Skeletal muscle satellite cell (primary cell): ENCODE results near the gene NYAP1. TPM values are rescaled to one million over a fixed set of nuclear protein-coding genes. Genes with fewer than 3 reads are reported as not detected.
"Not testable (repeated sequence)": the region's sequence is repeated elsewhere in the genome, so short reads cannot be mapped to it uniquely, and the experiment has no call there.

Experiments used
- H3K27me3 ChIP-seq: 2 replicates; pipeline ENCODE4 v1.7.0; 2013; ENCODE audit warnings: low read length; ENCODE audit not compliant: control insufficient read depth, insufficient read depth
- H3K36me3 ChIP-seq: 2 replicates; pipeline ENCODE4 v1.7.0; 2013; ENCODE audit warnings: mild to moderate bottlenecking, control low read depth, low read length; ENCODE audit not compliant: insufficient read depth
- H3K4me1 ChIP-seq: 2 replicates; pipeline ENCODE4 v1.7.0; 2013; ENCODE audit warnings: low read length; ENCODE audit not compliant: control insufficient read depth, insufficient read depth
- H3K4me2 ChIP-seq: 2 replicates; pipeline ENCODE4 v1.7.0; 2013; ENCODE audit warnings: mild to moderate bottlenecking, low read length
- H3K4me3 ChIP-seq: 2 replicates; pipeline ENCODE4 v1.7.0; 2013; ENCODE audit warnings: low read length
- H3K9ac ChIP-seq: 2 replicates; pipeline ENCODE4 v1.7.0; 2013; ENCODE audit warnings: mild to moderate bottlenecking, low read depth, low read length, moderate library complexity
- H3K9me3 ChIP-seq: replicated peaks from 2 replicates; pipeline ENCODE4 v1.7.0; 2013; ENCODE audit warnings: mild to moderate bottlenecking, control low read depth, low read length
- total RNA-seq: library from RNA; depleted of rRNA; stranded (reverse); fragments of >200 nt; gene quantifications from 2 replicates; pipeline ENCODE4 v1.2.3, GENCODE V29; 2012; rRNA removed

NYAP1 gene
- 2.8 and 3.5 TPM in 2 replicates for total RNA-seq

DNA sequence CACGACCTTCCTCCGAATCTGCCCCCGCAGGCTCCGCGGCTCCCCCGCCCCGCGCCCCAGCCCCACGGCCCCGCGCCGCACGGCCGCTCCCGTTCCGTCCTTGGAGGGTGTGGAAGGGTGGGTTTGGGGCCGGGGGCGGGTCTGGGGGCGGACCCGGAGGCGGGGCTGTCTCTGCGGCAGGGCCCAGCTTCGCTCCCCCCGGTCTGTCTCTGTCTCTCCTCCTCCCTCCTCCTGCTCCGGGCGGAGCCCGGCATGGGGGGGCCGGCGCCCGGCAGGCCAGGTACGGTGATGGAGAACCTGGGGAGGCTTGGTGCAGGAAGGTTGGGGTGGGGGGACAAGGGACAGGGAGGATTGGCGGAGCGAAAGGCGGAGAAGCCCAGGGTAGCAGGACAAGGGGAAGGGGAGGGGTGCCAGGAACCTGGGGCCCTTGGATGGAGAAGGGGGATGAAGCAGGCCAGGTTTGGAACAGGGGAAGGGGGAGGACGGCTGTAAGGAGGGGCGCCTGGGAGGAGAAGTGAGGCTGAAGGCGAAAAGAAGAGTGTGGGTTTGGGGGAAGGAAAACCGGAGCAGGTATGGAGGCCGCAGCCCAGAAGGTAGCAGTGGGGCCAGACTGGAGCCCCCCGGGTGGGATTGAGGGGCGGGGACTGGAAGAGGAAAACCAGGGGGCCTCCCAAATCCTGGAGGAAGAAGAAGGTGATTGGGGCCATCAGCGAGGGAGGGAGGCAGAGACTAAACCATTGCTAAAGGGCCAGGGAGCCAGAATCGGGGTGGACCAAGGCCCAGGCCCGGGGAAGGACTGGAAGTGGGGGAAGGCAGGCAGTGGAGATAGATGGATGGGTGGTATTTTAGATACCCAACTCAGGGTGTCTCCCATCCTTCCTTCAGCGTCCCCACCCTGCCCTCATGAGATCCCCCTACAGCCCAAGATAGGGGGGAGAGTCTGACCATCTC, at the start of gene NYAP1:
Gene NYAP1, plus strand, starts transcription at position 206 of the 951 bp plus-strand sequence. CDS start 1,385 bp downstream, outside the sequence.
- Histone ChIP-seq H3K4me2 (peak within 1 kb of the TSS; percentile 93), H3K9me3 (no peaks in the 10 kb centered on the region), H3K36me3 (no peaks in the 10 kb centered on the region), H3K4me3 (peak within 1 kb of the TSS; percentile 71), H3K4me1 (peaks cover 15% of the 10 kb centered on the region), H3K27me3 (no peaks in the 10 kb centered on the region), H3K9ac (peak within 1 kb of the TSS; percentile 37)

DNA sequence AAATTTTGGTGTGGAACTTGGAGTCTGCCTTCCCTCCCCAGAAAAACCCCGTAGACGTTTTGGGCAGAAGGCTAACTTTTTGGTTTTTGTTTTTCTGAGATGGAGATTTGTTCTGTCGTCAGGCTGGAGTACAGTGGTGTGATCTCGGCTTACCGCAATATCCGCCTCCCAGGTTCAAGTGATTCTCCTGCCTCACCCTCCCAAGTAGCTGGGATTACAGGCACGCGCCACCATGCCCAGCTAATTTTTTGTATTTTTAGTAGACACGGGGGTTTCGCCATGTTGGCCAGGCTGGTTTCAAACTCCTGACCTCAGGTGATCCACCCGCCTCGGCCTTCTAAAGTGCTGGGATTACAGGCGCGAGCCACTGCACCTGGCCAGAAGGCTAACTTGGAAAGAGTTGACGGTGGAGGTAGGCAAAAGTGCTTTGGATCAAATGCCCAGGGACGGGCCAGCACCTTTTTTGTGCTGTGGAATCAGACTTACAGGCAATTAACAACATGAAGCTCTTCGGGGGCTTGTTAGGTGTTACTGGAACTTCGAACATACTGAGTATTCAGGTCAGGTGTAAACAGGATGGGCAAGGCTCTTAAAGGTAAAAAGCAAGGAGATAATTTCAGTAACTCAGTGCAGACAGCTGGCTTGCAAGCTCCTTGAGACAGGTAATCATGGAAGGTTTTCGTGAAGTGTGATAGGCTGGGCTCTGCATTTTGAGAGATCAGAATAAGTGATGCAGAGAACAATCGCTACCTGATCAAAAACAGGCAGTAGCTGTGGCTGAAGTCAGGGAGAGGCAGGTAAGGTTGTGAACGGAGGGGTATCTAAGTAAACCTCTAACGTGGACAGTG, 49.2 kb upstream of the NYAP1 start:
- no peaks in the 10 kb centered on the region for H3K27me3 ChIP-seq
- peak overlapping the region; percentile 91 for H3K9ac ChIP-seq
- peaks cover 45% of the 10 kb centered on the region for H3K36me3 ChIP-seq
- H3K4me3 ChIP-seq: peak overlapping the region; percentile 88
- H3K4me2 ChIP-seq: peak overlapping the region; percentile 98
- H3K9me3 ChIP-seq: no peaks in the 10 kb centered on the region
- peaks cover 45% of the 10 kb centered on the region for H3K4me1 ChIP-seq

DNA sequence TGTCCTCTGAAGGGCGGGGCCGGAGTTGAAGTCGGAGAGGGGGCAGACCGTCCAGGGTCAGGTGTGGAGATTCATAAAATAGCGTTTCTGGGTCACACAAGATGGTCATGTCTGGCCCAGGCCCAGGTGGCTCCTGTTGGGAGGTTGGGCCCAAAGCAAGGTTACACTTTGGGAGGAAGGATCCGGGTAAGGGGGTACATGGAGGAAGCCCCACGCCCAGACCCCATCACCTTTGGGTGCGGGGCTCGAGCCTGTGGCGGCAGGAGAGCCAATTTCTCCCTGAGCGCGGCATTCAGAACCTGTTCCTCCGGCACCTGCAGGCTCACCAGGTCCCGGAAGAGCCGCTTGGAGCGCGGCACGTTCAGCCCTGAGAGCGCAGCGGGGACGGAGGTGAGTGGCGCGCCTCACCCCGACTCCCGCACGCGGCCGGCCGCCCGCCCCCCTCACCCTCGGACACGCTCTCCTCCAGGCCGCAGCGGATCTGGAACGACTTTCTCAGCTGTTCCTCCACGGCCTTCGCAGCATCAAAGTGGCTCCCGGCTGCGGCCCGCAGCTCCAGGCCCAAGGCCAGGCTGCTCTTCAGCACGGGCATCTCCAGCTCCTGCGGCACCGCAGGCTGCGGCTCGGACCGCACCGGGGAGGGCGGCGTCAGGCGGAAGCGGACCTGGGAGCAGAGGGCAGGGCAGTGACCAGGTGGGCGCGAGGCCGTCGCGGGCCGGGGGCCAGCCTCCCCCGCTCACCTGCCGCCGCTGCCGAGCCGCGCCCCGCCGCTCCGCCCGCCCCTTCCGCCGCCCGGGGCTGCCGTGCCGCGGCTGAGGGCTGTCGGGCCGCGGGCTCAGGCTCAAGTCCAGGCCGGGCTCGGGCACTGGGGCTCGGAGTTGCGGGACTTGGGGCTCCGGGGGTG, 48.1 kb upstream of the NYAP1 start:
- peak overlapping the region; percentile 88 for H3K4me3 ChIP-seq
- no peaks in the 10 kb centered on the region for H3K9me3 ChIP-seq
- no peaks in the 10 kb centered on the region for H3K27me3 ChIP-seq
- peak overlapping the region; percentile 98 for H3K4me2 ChIP-seq
- H3K4me1 ChIP-seq: peaks cover 45% of the 10 kb centered on the region
- peaks cover 42% of the 10 kb centered on the region for H3K36me3 ChIP-seq
- peak overlapping the region; percentile 91 for H3K9ac ChIP-seq

DNA sequence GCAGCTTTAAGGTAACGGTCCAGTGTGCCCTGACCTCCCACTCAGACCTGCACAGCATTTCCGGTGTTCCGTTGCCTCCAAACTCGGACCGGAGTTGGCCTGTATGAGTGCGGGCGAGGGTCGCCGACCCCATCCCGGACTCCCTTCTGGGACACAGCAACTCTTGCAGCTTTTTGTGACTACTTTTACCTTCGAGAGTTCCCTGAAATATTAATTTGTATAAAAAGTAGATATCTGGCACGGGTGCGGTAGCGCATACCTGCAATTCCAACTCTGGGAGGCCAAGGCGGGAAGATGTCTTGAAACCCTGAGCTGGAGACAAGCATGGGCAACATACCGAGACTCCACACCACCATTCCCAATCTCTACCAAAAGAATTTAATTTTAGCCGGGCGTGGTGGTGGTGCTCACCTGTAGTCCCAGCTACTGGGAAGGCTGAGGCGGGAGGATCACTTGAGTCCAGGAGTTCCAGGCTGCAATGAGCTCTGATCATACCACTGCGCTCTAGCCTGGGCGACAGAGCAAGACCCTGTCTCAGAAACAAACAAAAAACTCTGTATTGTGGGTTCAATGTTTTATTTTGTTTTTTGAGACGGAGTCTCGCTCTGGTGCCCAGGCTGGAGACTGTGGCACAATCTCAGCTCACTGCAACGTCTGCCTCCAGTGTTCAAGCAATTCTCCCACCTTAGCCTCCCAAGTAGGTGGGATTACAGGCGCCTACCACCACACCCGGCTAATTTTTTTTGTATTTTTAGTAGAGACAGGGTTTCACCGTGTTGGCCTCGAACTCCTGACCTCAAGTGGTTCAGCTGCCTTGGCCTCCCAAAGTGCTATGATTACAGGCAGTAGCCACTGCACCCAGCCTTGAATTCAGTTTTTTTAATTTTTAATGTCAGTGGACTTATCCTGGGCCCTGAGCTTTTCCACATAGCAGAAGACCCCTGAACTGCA, 46.3 kb upstream of the NYAP1 start:
- H3K4me2 ChIP-seq: peak overlapping the region; percentile 98
- no peaks in the 10 kb centered on the region for H3K27me3 ChIP-seq
- H3K4me3 ChIP-seq: no peak overlapping the region
- peaks cover 28% of the 10 kb centered on the region for H3K4me1 ChIP-seq
- H3K9me3 ChIP-seq: no peaks in the 10 kb centered on the region
- H3K9ac ChIP-seq: peak overlapping the region; percentile 91
- H3K36me3 ChIP-seq: peaks cover 25% of the 10 kb centered on the region

DNA sequence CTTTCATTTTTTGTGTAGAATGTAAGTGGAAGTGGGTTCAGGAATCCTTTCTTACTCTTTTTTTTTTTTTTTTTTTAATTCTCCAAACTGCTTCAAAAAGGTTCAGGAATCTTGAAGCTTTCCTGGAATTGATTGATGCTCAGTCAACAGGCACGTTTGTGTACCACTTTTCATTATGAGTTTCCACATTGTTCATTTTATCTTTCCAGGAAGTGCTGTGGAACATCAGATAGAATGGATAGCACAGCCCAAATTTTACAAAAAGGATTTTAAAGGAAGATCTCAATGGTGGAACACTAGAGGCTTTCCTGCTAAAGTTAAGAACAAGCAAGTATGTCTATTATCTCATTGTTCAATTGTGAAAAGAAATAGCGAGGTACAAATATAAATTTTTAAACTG, 45.6 kb upstream of the NYAP1 start:
- H3K9me3 ChIP-seq: no peaks in the 10 kb centered on the region
- no peak overlapping the region for H3K4me2 ChIP-seq
- H3K36me3 ChIP-seq: peaks cover 17% of the 10 kb centered on the region
- H3K4me1 ChIP-seq: peaks cover 24% of the 10 kb centered on the region
- H3K4me3 ChIP-seq: no peak overlapping the region
- H3K9ac ChIP-seq: no peak overlapping the region
- no peaks in the 10 kb centered on the region for H3K27me3 ChIP-seq

DNA sequence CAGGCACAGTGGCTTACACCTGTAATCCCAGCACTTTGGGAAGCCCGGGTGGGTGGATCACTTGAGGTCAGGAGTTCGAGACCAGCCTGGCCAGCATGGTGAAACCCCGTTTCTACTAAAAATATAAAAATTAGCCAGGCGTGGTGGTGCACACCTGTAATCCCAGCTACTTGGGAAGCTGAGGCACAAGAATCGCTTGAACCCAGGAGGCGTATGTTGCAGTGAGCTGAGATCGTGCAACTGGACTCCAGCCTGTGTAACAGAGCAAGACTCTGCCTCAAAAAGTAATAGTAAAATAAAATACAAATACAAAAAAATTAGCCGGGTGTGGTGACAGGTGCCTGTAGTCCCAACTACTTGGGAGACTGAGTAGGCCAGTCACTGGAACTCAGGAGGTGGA, 45.0 kb upstream of the NYAP1 start:
- H3K4me1 ChIP-seq: peaks cover 27% of the 10 kb centered on the region
- not testable (repeated sequence) for H3K4me3 ChIP-seq, H3K9me3 ChIP-seq, H3K4me2 ChIP-seq, H3K27me3 ChIP-seq, H3K9ac ChIP-seq
- H3K36me3 ChIP-seq: peaks cover 12% of the 10 kb centered on the region

DNA sequence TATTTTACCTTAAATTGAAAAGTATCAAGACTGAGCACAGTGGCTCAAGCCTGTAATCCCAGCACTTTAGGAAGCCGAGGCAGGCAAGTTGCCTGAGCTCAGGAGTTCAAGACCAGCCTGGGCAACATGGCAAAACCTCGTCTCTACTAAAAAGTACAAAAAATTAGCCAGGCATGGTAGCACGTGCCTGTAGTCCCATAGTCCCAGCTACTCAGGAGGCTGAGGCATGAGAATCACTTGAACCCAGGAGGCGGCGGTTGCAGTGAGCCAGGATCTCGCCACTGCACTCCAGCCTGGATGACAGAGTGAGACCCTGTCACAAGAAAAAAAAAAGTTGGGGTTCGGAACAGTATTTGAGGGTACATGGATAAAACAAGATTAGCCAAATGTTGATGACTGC, 44.5 kb upstream of the NYAP1 start:
- not testable (repeated sequence) for H3K9me3 ChIP-seq, H3K36me3 ChIP-seq, H3K4me3 ChIP-seq, H3K27me3 ChIP-seq, H3K4me2 ChIP-seq
- peak overlapping the region; percentile 34 for H3K9ac ChIP-seq
- H3K4me1 ChIP-seq: peaks cover 32% of the 10 kb centered on the region

DNA sequence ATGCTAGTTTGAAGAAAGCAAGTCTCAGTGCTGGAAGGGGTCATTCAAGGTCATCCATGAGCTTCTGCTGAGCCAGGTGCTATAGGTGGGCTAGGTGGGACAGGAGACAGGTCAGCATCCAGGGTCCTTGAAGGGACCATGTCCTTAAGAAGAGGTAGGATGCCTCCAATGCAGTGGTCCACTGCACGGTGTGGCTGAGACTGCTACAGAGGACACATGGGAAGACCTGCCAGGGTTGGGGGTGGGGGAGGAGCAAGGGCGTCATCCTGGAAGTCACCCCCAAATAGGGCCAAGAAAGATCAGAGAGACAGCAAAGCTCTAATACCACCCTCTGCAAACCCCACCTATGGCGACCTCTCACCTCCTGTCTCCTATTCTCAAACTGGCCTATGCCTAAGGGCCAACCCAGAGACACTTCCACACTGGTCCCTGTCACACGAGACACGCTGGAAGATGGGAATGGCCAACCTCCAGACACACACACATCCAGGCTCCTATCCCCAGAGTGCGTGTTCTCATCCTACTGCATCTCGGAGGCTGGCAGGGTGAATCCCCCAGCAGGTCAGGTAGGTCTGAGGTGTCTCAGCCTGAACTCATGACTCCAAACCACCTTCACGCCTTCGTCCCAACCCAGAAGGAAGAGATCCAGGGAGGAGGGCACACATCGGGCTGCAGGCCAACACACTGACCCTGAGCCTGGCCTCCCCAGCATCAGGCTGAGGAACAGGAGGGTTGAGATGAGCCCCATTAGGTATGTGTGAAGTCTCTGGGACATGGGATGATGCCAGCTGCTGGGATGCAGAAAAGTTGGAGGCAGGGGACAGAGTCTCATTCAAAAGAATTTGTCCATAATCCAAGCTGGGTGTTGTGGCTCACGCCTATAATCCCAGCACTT, 41.8 kb upstream of the NYAP1 start:
- H3K4me2 ChIP-seq: no peak overlapping the region
- H3K9ac ChIP-seq: no peak overlapping the region
- peaks cover 43% of the 10 kb centered on the region for H3K4me1 ChIP-seq
- no peaks in the 10 kb centered on the region for H3K36me3 ChIP-seq
- H3K27me3 ChIP-seq: no peaks in the 10 kb centered on the region
- no peaks in the 10 kb centered on the region for H3K9me3 ChIP-seq
- no peak overlapping the region for H3K4me3 ChIP-seq

DNA sequence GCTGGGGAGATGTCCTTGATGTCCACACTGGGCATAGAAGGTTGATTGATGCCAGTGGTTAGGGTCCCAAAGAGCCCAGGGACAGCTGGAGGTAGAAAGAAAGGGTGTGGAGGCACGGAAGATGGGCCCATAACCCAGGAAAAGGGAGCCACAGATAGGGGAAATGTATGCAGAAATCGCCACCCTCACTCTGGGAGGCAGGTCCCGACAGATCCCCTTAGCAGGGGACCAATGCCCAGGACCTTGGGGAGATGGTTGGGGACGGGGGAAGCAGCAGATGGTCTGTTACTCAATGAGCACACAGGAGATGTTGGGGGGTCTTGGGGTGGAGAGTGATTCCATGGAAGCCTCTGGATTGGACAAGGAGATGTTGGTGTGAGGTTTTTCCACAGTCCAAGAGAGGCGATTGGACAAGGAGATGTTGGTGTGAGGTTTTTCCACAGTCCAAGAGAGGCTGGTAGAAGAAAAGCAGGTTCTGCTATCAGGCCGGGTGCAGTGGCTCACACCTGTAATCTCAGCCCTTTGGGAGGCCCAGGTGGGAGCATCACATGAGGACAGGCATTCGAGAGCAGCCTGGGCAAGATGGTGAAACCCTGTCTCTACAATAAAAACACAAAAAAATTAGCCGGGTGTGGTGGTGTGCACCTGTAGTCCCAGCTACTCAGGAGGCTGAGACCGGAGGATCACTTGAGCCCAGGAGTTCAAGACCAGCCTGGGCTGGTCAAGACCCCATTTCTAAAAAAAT, 40.5 kb upstream of the NYAP1 start:
- Histone ChIP-seq H3K9ac (no peak overlapping the region), H3K4me2 (no peak overlapping the region), H3K4me1 (peaks cover 40% of the 10 kb centered on the region), H3K4me3 (no peak overlapping the region), H3K36me3 (no peaks in the 10 kb centered on the region), H3K27me3 (no peaks in the 10 kb centered on the region), H3K9me3 (no peaks in the 10 kb centered on the region)
